GM18951 (cell line): ENCODE measurements around the gene ZEB2.

Source experiments
- POLR2A ChIP-seq: IDR thresholded peaks from 4 replicates; pipeline ENCODE4 v1.6.1; 2011; ENCODE audit warnings: mild to moderate bottlenecking; ENCODE audit not compliant: insufficient read length, insufficient read depth; ENCODE audit errors: extremely low read depth
- in situ Hi-C: fragments of 300-500 bp; cut with MboI; formaldehyde crosslinking; loops from one replicate; pipeline ENCODE4 v1.12.0; 2022; ENCODE audit warnings: low sequenced_read_pairs, mixed read lengths, inconsistent platforms; ENCODE audit not compliant: unreplicated experiment

The ZEB2 gene

GRCh38 chr2:144547494-144547893 lies 27.6 kb upstream of the ZEB2 start:
- in situ Hi-C loops: no loop called here
- no peak for TF ChIP-seq POLR2A

GRCh38 chr2:144546933-144547332 lies 27.0 kb upstream of the ZEB2 start:
- no peak for TF ChIP-seq POLR2A
- in situ Hi-C loops: no loop called here

GRCh38 chr2:144545787-144546186 lies 25.9 kb upstream of the ZEB2 start:
- in situ Hi-C loops: no loop called here
- no peak for TF ChIP-seq POLR2A

- no peak for TF ChIP-seq POLR2A
- in situ Hi-C loops: no loop called here
Observed at GRCh38 chr2:144544053-144544452, 24.1 kb upstream of the ZEB2 start.

GRCh38 chr2:144541396-144541795 lies 21.5 kb upstream of the ZEB2 start:
- no peak for TF ChIP-seq POLR2A
- in situ Hi-C loops: no loop called here

- TF ChIP-seq POLR2A: no peak
- in situ Hi-C loops: no loop called here
Observed at GRCh38 chr2:144539289-144539782, 19.4 kb upstream of the ZEB2 start.

- TF ChIP-seq POLR2A: no peak
- in situ Hi-C loops: no loop called here
Observed at GRCh38 chr2:144535300-144535699, 15.4 kb upstream of the ZEB2 start.

GRCh38 chr2:144533221-144533620 lies 13.3 kb upstream of the ZEB2 start:
- in situ Hi-C loops: no loop called here

GRCh38 chr2:144530596-144530995 lies 10.7 kb upstream of the ZEB2 start:
- TF ChIP-seq POLR2A: no peak
- in situ Hi-C loops: no loop called here

More at GRCh38 chr2:144533221-144533620, 13.3 kb upstream of the ZEB2 start:
- no peak for TF ChIP-seq POLR2A

GRCh38 chr2:144529841-144530240 lies 9.9 kb upstream of the ZEB2 start:
- in situ Hi-C loops: no loop called here
- no peak for TF ChIP-seq POLR2A

GRCh38 chr2:144528108-144528507 lies 8.2 kb upstream of the ZEB2 start:
- in situ Hi-C loops: no loop called here
- no peak for TF ChIP-seq POLR2A

- in situ Hi-C loops: no loop called here
- TF ChIP-seq POLR2A: no peak
Observed at GRCh38 chr2:144526831-144527230, 6.9 kb upstream of the ZEB2 start.

GRCh38 chr2:144524118-144525009 lies 4.4 kb upstream of the ZEB2 start:
- in situ Hi-C loops: no loop called here
- TF ChIP-seq POLR2A: no peak

GRCh38 chr2:144523596-144524117 lies 3.7 kb upstream of the ZEB2 start:
- in situ Hi-C loops: no loop called here

GRCh38 chr2:144522897-144523595 lies 3.1 kb upstream of the ZEB2 start:
- TF ChIP-seq POLR2A: no peak
- in situ Hi-C loops: no loop called here

More at GRCh38 chr2:144523596-144524117, 3.7 kb upstream of the ZEB2 start:
- TF ChIP-seq POLR2A: no peak
